C4-2B (cell line): ENCODE results near the gene EPYC.

Experiments
- H3K27ac ChIP-seq: fragments of 450-650 bp; 2 replicates; pipeline ENCODE4 v1.5.1; 2017
- CTCF ChIP-seq: fragments of 450-650 bp; conservative IDR thresholded peaks from 2 replicates; pipeline ENCODE4 v1.5.1; 2017; ENCODE audit warnings: mild to moderate bottlenecking
- ZFX ChIP-seq: fragments of 450-650 bp; IDR thresholded peaks from 2 replicates; pipeline ENCODE4 v1.6.1; 2017

EPYC gene

GRCh38 chr12:90969851-90970250 lies 34.9 kb downstream of the EPYC start:
- TF ChIP-seq ZFX (no peak), CTCF (no peak)
- no peak overlapping the region for H3K27ac ChIP-seq

GRCh38 chr12:90969346-90969745 lies 35.4 kb downstream of the EPYC start:
- H3K27ac ChIP-seq, result no peak overlapping the region

GRCh38 chr12:90965204-90965603 lies 39.6 kb downstream of the EPYC start:
- H3K27ac ChIP-seq, result no peak overlapping the region
- TF ChIP-seq CTCF (no peak), ZFX (no peak)

More at GRCh38 chr12:90969346-90969745, 35.4 kb downstream of the EPYC start:
- TF ChIP-seq CTCF (no peak), ZFX (no peak)

GRCh38 chr12:90964616-90965015 lies 40.2 kb downstream of the EPYC start:
- TF ChIP-seq CTCF (no peak), ZFX (no peak)
- no peak overlapping the region for H3K27ac ChIP-seq

GRCh38 chr12:90963946-90964345 lies 40.8 kb downstream of the EPYC start:
- no peak overlapping the region for H3K27ac ChIP-seq
- TF ChIP-seq CTCF (no peak), ZFX (no peak)

GRCh38 chr12:90961154-90961553 lies 43.6 kb downstream of the EPYC start:
- H3K27ac ChIP-seq, result no peak overlapping the region
- TF ChIP-seq CTCF (no peak), ZFX (no peak)

- TF ChIP-seq CTCF (peak; percentile 81), ZFX (no peak)
- no peak overlapping the region for H3K27ac ChIP-seq
These were observed 45.1 kb downstream of the EPYC start for GRCh38 chr12:90959538-90960139.
